ENCODE data around the gene RERE.
A peak's percentile ranks its signal among the peaks of the same experiment; 100 is the strongest.

The RERE gene

GRCh38 chr1:8817412-8818324, at the start of gene RERE:
RERE (minus strand) TSS chr1:8817640.
- peak; percentile 92 for DNase-seq (ENCODE audit: low read depth)

- no peak for DNase-seq (ENCODE audit: low read depth)
Measured at GRCh38 chr1:8866792-8867415, 49.5 kb upstream of the RERE start.

- DNase-seq (ENCODE audit: low read depth) = no peak
Measured at GRCh38 chr1:8866173-8866791, 48.8 kb upstream of the RERE start.

GRCh38 chr1:8864713-8865344, 47.4 kb upstream of the RERE start:
- DNase-seq (ENCODE audit: low read depth) = no peak

- no peak for DNase-seq (ENCODE audit: low read depth)
Measured at GRCh38 chr1:8863794-8864233, 46.4 kb upstream of the RERE start.

GRCh38 chr1:8863138-8863537, 45.7 kb upstream of the RERE start:
- no peak for DNase-seq (ENCODE audit: low read depth)

GRCh38 chr1:8862528-8862927, 45.1 kb upstream of the RERE start:
- DNase-seq (ENCODE audit: low read depth) = no peak

- no peak for DNase-seq (ENCODE audit: low read depth)
Measured at GRCh38 chr1:8860738-8861516, 43.5 kb upstream of the RERE start.

GRCh38 chr1:8858888-8859706, 41.7 kb upstream of the RERE start:
- peak; percentile 64 for DNase-seq (ENCODE audit: low read depth)

- peak; percentile 96 for DNase-seq (ENCODE audit: low read depth)
Measured at GRCh38 chr1:8858112-8858668, 40.8 kb upstream of the RERE start.

- no peak for DNase-seq (ENCODE audit: low read depth)
Measured at GRCh38 chr1:8856689-8857412, 39.4 kb upstream of the RERE start.

- DNase-seq (ENCODE audit: low read depth) = no peak
Measured at GRCh38 chr1:8854240-8854639, 36.8 kb upstream of the RERE start.

- DNase-seq (ENCODE audit: low read depth) = no peak
Measured at GRCh38 chr1:8851060-8851459, 33.6 kb upstream of the RERE start.

- peak; percentile 92 for DNase-seq (ENCODE audit: low read depth)
Measured at GRCh38 chr1:8848663-8849386, 31.4 kb upstream of the RERE start.

GRCh38 chr1:8847990-8848389, 30.6 kb upstream of the RERE start:
- no peak for DNase-seq (ENCODE audit: low read depth)

- DNase-seq (ENCODE audit: low read depth) = no peak
Measured at GRCh38 chr1:8846263-8846662, 28.8 kb upstream of the RERE start.

GRCh38 chr1:8845104-8846097, 28.0 kb upstream of the RERE start:
- DNase-seq (ENCODE audit: low read depth) = no peak

- DNase-seq (ENCODE audit: low read depth) = no peak
Measured at GRCh38 chr1:8844501-8845006, 27.1 kb upstream of the RERE start.
